ENCODE data around the gene TSSK2. TPM values are rescaled to one million over a fixed set of nuclear protein-coding genes. Genes with fewer than 3 reads are reported as not detected.

Gene TSSK2
- total and polyA plus RNA-seq, 2 donors from 2014 or later = not detected

GRCh38 chr22:19118329-19118880 lies 12.7 kb upstream of the TSSK2 start:
- H3K9me3 ChIP-seq (ENCODE audit: control insufficient read depth in 2 of 3, insufficient read depth in 1 of 3, low read length in 3 of 3) = no peaks in the 10 kb centered on the region
- H3K9ac ChIP-seq (ENCODE audit: low read length in 3 of 3) = no peak overlapping the region
- no peaks in the 10 kb centered on the region for H3K36me3 ChIP-seq (ENCODE audit: control insufficient read depth in 2 of 3, insufficient read depth in 3 of 3, low read length in 3 of 3)
- no peaks in the 10 kb centered on the region for H3K27me3 ChIP-seq (ENCODE audit: control insufficient read depth, insufficient read depth, low read length)
- intact Hi-C loops (cut with DNase I) = loop anchor here (5.0 kb wide), 1 partner anchor 49 kb away; no protein-coding TSS in a partner anchor
- no peak overlapping the region for H3K4me3 ChIP-seq (ENCODE audit: low read length in 3 of 3)
- FAIRE-seq (no peak), DNase-seq (no peak)
- peaks cover 0 to 32% (median 24%) of the 10 kb centered on the region in 3 donors for H3K4me1 ChIP-seq (ENCODE audit: control insufficient read depth in 2 of 3, insufficient read depth in 2 of 3, low read depth in 1 of 3, low read length in 3 of 3)
- TF ChIP-seq CTCF (IDR thresholded peaks at IDR 0.05; ENCODE audit: borderline replicate concordance, extremely low read depth, insufficient read depth) = no peak
- H3K27ac ChIP-seq (ENCODE audit: low read depth in 2 of 2, low read length in 2 of 2) = no peak overlapping the region

DNA sequence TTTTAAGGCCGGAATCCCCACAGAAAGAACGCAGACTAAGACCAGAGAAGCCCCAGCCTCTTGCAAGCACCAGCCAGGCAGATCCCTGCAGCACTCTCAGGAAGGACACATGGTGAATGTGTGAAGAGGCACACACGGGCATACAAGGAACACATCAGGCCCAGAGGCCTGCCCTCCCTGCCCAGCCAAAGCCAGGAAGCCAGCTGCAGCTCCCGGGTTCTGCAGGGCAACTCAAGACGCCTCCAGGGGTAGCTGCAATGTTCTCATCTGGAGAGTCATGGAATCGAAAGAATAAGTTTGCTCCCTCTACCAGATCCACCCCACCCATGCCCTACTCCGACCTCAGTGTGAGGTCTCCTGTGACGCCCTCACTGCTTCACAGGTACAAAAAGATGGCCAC lies 11.2 kb upstream of the TSSK2 start:
- H3K27me3 ChIP-seq (ENCODE audit: control insufficient read depth, insufficient read depth, low read length) = no peaks in the 10 kb centered on the region
- no peaks in the 10 kb centered on the region for H3K36me3 ChIP-seq (ENCODE audit: control insufficient read depth in 2 of 3, insufficient read depth in 3 of 3, low read length in 3 of 3)
- peaks cover 0 to 32% (median 24%) of the 10 kb centered on the region in 3 donors for H3K4me1 ChIP-seq (ENCODE audit: control insufficient read depth in 2 of 3, insufficient read depth in 2 of 3, low read depth in 1 of 3, low read length in 3 of 3)
- TF ChIP-seq CTCF (IDR thresholded peaks at IDR 0.05; ENCODE audit: borderline replicate concordance, extremely low read depth, insufficient read depth) = no peak
- FAIRE-seq (no peak), DNase-seq (no peak)
- H3K4me3 ChIP-seq (ENCODE audit: low read length in 3 of 3) = no peak overlapping the region
- intact Hi-C loops (cut with DNase I) = loop anchor here (5.0 kb wide), 1 partner anchor 47 kb away; no protein-coding TSS in a partner anchor
- no peaks in the 10 kb centered on the region for H3K9me3 ChIP-seq (ENCODE audit: control insufficient read depth in 2 of 3, insufficient read depth in 1 of 3, low read length in 3 of 3)
- no peak overlapping the region for H3K9ac ChIP-seq (ENCODE audit: low read length in 3 of 3)
- no peak overlapping the region for H3K27ac ChIP-seq (ENCODE audit: low read depth in 2 of 2, low read length in 2 of 2)

GRCh38 chr22:19120829-19121630 lies 10.1 kb upstream of the TSSK2 start:
- Histone ChIP-seq H3K9ac (ENCODE audit: low read length in 3 of 3) (peak overlapping the region; percentile 74 to 80 (median 78)), H3K27ac (ENCODE audit: low read depth in 2 of 2, low read length in 2 of 2) (peak overlapping the region; percentile 86 to 88), H3K27me3 (ENCODE audit: control insufficient read depth, insufficient read depth, low read length) (no peaks in the 10 kb centered on the region), H3K4me3 (ENCODE audit: low read length in 3 of 3) (peak overlapping the region; percentile 78 to 94 (median 91)), H3K9me3 (ENCODE audit: control insufficient read depth in 2 of 3, insufficient read depth in 1 of 3, low read length in 3 of 3) (no peaks in the 10 kb centered on the region), H3K36me3 (ENCODE audit: control insufficient read depth in 2 of 3, insufficient read depth in 3 of 3, low read length in 3 of 3) (no peaks in the 10 kb centered on the region), H3K4me1 (ENCODE audit: control insufficient read depth in 2 of 3, insufficient read depth in 2 of 3, low read depth in 1 of 3, low read length in 3 of 3) (peaks cover 0 to 32% (median 20%) of the 10 kb centered on the region in 3 donors)
- FAIRE-seq = no peak
- TF ChIP-seq CTCF (IDR thresholded peaks at IDR 0.05; ENCODE audit: borderline replicate concordance, extremely low read depth, insufficient read depth) = no peak
- intact Hi-C loops (cut with DNase I) = no loop called here
- DNase-seq = peak in 4 of 5 donors; percentile 44 to 69 (median 66)

All from kidney (tissue), 14 donors.